DMS53 treated with DMSO at 0.1 percent for 48 hours (cell line): ENCODE data around the gene SH3TC2.

Source experiments
- DNase-seq: peaks from one replicate; lab custom pipeline; 2025; ENCODE audit not compliant: unreplicated experiment; lab: John Stamatoyannopoulos, UW

The SH3TC2 gene

GRCh38 chr5:149030838-149031397 lies 31.9 kb downstream of the SH3TC2 start:
- no peak for DNase-seq

GRCh38 chr5:149030392-149030791 lies 32.5 kb downstream of the SH3TC2 start:
- DNase-seq = no peak

GRCh38 chr5:149028984-149029383 lies 33.9 kb downstream of the SH3TC2 start:
- no peak for DNase-seq

- DNase-seq = no peak
Observed at GRCh38 chr5:149028161-149028560, 34.7 kb downstream of the SH3TC2 start.

- DNase-seq = no peak
Observed at GRCh38 chr5:149027636-149028035, 35.2 kb downstream of the SH3TC2 start.

GRCh38 chr5:149024943-149025342 lies 37.9 kb downstream of the SH3TC2 start:
- DNase-seq = no peak

- DNase-seq = no peak
Observed at GRCh38 chr5:149024477-149024876, 38.4 kb downstream of the SH3TC2 start.

GRCh38 chr5:149022200-149022599 lies 40.7 kb downstream of the SH3TC2 start:
- no peak for DNase-seq

GRCh38 chr5:149019679-149020078 lies 43.2 kb downstream of the SH3TC2 start:
- DNase-seq = no peak

- DNase-seq = no peak
Observed at GRCh38 chr5:149018909-149019443, 43.9 kb downstream of the SH3TC2 start.

GRCh38 chr5:149017636-149018035 lies 45.2 kb downstream of the SH3TC2 start:
- DNase-seq = no peak

GRCh38 chr5:149015561-149015960 lies 47.3 kb downstream of the SH3TC2 start:
- no peak for DNase-seq

GRCh38 chr5:149015126-149015525 lies 47.7 kb downstream of the SH3TC2 start:
- DNase-seq = no peak

GRCh38 chr5:149014571-149015031 lies 48.3 kb downstream of the SH3TC2 start:
- DNase-seq = no peak

GRCh38 chr5:149013796-149014195 lies 49.1 kb downstream of the SH3TC2 start:
- DNase-seq = no peak

GRCh38 chr5:149012350-149012749 lies 50.5 kb downstream of the SH3TC2 start:
- DNase-seq = no peak

- no peak for DNase-seq
Observed at GRCh38 chr5:149011728-149012127, 51.1 kb downstream of the SH3TC2 start.

GRCh38 chr5:149011084-149011483 lies 51.8 kb downstream of the SH3TC2 start:
- DNase-seq = no peak

GRCh38 chr5:149007174-149007573 lies 55.7 kb downstream of the SH3TC2 start:
- no peak for DNase-seq

GRCh38 chr5:149006426-149006825 lies 56.4 kb downstream of the SH3TC2 start:
- DNase-seq = no peak

- DNase-seq = no peak
Observed at GRCh38 chr5:149005077-149005892, 57.6 kb downstream of the SH3TC2 start.

GRCh38 chr5:149004559-149004958 lies 58.3 kb downstream of the SH3TC2 start:
- DNase-seq = no peak
